Cardiac muscle cell (in vitro differentiated cells and primary cell): ENCODE results near the gene NAA40. TPM values are rescaled to one million over a fixed set of nuclear protein-coding genes. Genes with fewer than 3 reads are reported as not detected.
A peak's percentile ranks its signal among the peaks of the same experiment; 100 is the strongest.

Experiments used
- DNase-seq, 2 donors: peaks; one replicate each; pipeline versions ENCODE4 v3.0.0 to v3.0.0-alpha.2; 2010 to 2017; ENCODE audit warnings: low read depth in 1 of 2, low spot score in 1 of 2
- H3K27ac ChIP-seq: fragments of 200-600 bp; sonication (generic); 2 replicates; pipeline ENCODE4 v1.5.1; 2016
- H3K27me3 ChIP-seq: fragments of 200-600 bp; sonication (generic); 2 replicates; pipeline ENCODE4 v1.6.0; 2016; ENCODE audit warnings: control low read depth
- H3K36me3 ChIP-seq: fragments of 200-600 bp; sonication (generic); 2 replicates; pipeline ENCODE4 v1.5.1; 2016; ENCODE audit warnings: control low read depth
- H3K4me1 ChIP-seq: fragments of 200-600 bp; sonication (generic); 2 replicates; pipeline ENCODE4 v1.8.1; 2017; ENCODE audit warnings: low read depth, mild to moderate bottlenecking, mixed run types
- H3K4me3 ChIP-seq: fragments of 200-600 bp; sonication (generic); 2 replicates; pipeline ENCODE4 v1.5.1; 2016; ENCODE audit warnings: mild to moderate bottlenecking
- H3K9me3 ChIP-seq: fragments of 200-600 bp; sonication (generic); 2 replicates; pipeline ENCODE4 v1.5.1; 2017; ENCODE audit warnings: low read depth, mild to moderate bottlenecking, control low read depth
- CTCF ChIP-seq: IDR thresholded peaks from 2 replicates; pipeline ENCODE4 v1.5.1; 2012; ENCODE audit warnings: low read depth, mild to moderate bottlenecking, low read length
- polyA plus RNA-seq: library from polyadenylated mRNA; unstranded; fragments of >200 nt; fragmentation: Nextera tagmentation; extraction: Ambion mirVana; gene quantifications from 2 replicates; pipeline ENCODE4 v1.2.1, GENCODE V29; 2016
- total RNA-seq: library from RNA; depleted of rRNA; stranded (reverse); fragments of >200 nt; gene quantifications from 2 replicates; pipeline ENCODE4 v1.2.3, GENCODE V29; 2016

Gene NAA40
- total and polyA plus RNA-seq, 2 experiments from 2014 or later, result 59.1 to 82.7 TPM

- Histone ChIP-seq H3K27ac (no peak overlapping the region), H3K4me3 (no peak overlapping the region), H3K4me1 (no peaks in the 10 kb centered on the region), H3K36me3 (no peaks in the 10 kb centered on the region), H3K9me3 (no peaks in the 10 kb centered on the region), H3K27me3 (no peaks in the 10 kb centered on the region)
- no peak for TF ChIP-seq CTCF
- DNase-seq, result peak in 1 of 2 donors; percentile 16
These were observed 7.8 kb upstream of the NAA40 start for GRCh38 chr11:63931045-63931444.

GRCh38 chr11:63931876-63932275, 6.9 kb upstream of the NAA40 start:
- H3K4me1 ChIP-seq, result no peaks in the 10 kb centered on the region
- H3K36me3 ChIP-seq, result no peaks in the 10 kb centered on the region
- DNase-seq, result no peak
- no peak overlapping the region for H3K27ac ChIP-seq
- no peak overlapping the region for H3K4me3 ChIP-seq
- H3K27me3 ChIP-seq, result no peaks in the 10 kb centered on the region
- no peaks in the 10 kb centered on the region for H3K9me3 ChIP-seq
- TF ChIP-seq CTCF, result no peak

GRCh38 chr11:63933459-63933858, 5.3 kb upstream of the NAA40 start:
- no peaks in the 10 kb centered on the region for H3K36me3 ChIP-seq
- no peaks in the 10 kb centered on the region for H3K27me3 ChIP-seq
- peak in 1 of 2 donors; percentile 19 for DNase-seq
- no peak overlapping the region for H3K27ac ChIP-seq
- no peak for TF ChIP-seq CTCF
- no peaks in the 10 kb centered on the region for H3K9me3 ChIP-seq
- no peak overlapping the region for H3K4me3 ChIP-seq
- no peaks in the 10 kb centered on the region for H3K4me1 ChIP-seq

GRCh38 chr11:63937713-63938478, 906 bp upstream of the NAA40 start:
- DNase-seq, result no peak
- Histone ChIP-seq H3K9me3 (no peaks in the 10 kb centered on the region), H3K4me1 (peaks cover 16% of the 10 kb centered on the region), H3K36me3 (no peaks in the 10 kb centered on the region), H3K27ac (peak overlapping the region; percentile 53), H3K4me3 (peak overlapping the region; percentile 53), H3K27me3 (no peaks in the 10 kb centered on the region)
- no peak for TF ChIP-seq CTCF

GRCh38 chr11:63939397-63939891, 642 bp downstream of the NAA40 start:
- peak overlapping the region; percentile 53 for H3K4me3 ChIP-seq
- TF ChIP-seq CTCF, result no peak
- H3K27me3 ChIP-seq, result no peaks in the 10 kb centered on the region
- H3K36me3 ChIP-seq, result no peaks in the 10 kb centered on the region
- peaks cover 25% of the 10 kb centered on the region for H3K4me1 ChIP-seq
- H3K27ac ChIP-seq, result peak overlapping the region; percentile 85
- DNase-seq, result peak; percentile 39 to 51
- H3K9me3 ChIP-seq, result no peaks in the 10 kb centered on the region
